CD4-positive, alpha-beta T cell (primary cell): Measurements from ENCODE around the gene ARHGAP27. TPM values are rescaled to one million over a fixed set of nuclear protein-coding genes. Genes with fewer than 3 reads are reported as not detected.

Experiments used
- ATAC-seq: fragments of 200-7000 bp; cut with Tn5 transposase; one replicate; pipeline ENCODE4 v1.10.0; 2022; ENCODE audit warnings: mild to moderate bottlenecking; ENCODE audit not compliant: poor library complexity
- CTCF ChIA-PET: fragments of 350-600 bp; sonication (Branson Sonifier 250); formaldehyde crosslinking; loops from one replicate; lab custom pipeline; 2021; ENCODE audit warnings: antibody characterized with exemption, inconsistent platforms; lab: Charles Lee
- POLR2A ChIA-PET: fragments of 350-600 bp; sonication (Branson Sonifier 250); formaldehyde crosslinking; loops from one replicate; lab custom pipeline; 2021; ENCODE audit warnings: antibody characterized with exemption, inconsistent platforms; lab: Charles Lee
- DNase-seq, 14 experiments: peaks; one replicate each; pipeline ENCODE4 v3.0.0-alpha.2; 2013 to 2020; ENCODE audit warnings: mixed read lengths in 2 of 14
- H3K27ac ChIP-seq, 2 donors: one replicate each; pipeline versions ENCODE4 v1.5.1 to v1.7.0; 2013; ENCODE audit warnings: low read length in 2 of 2, low read depth in 1 of 2, mild to moderate bottlenecking in 1 of 2
- H3K27me3 ChIP-seq, 2 experiments: 1 replicate in 1 of 2; 2 replicates in 1 of 2; pipeline versions ENCODE4 v1.6.1 to v1.7.0; 2013; ENCODE audit warnings: low read length in 2 of 2, control low read depth in 1 of 2, mild to moderate bottlenecking in 1 of 2, moderate library complexity in 1 of 2; ENCODE audit not compliant: insufficient read depth in 2 of 2, control insufficient read depth in 1 of 2
- H3K36me3 ChIP-seq: one replicate; pipeline ENCODE4 v1.6.1; 2013; ENCODE audit warnings: low read length, control low read depth; ENCODE audit not compliant: insufficient read depth
- H3K4me1 ChIP-seq: one replicate; pipeline ENCODE4 v1.6.1; 2013; ENCODE audit warnings: low read length, control low read depth; ENCODE audit not compliant: insufficient read depth
- H3K4me3 ChIP-seq: one replicate; pipeline ENCODE4 v1.5.1; 2013; ENCODE audit warnings: mild to moderate bottlenecking, low read length, moderate library complexity
- H3K9me3 ChIP-seq, 2 experiments: 1 replicate in 1 of 2; 2 replicates in 1 of 2; pipeline versions ENCODE4 v1.6.1 to v1.7.0; 2013; ENCODE audit warnings: low read length in 2 of 2, mild to moderate bottlenecking in 2 of 2, control low read depth in 1 of 2, moderate library complexity in 1 of 2; ENCODE audit not compliant: control insufficient read depth in 1 of 2, insufficient read depth in 1 of 2
- H3K27ac Mint-ChIP-seq: one replicate; pipeline ENCODE4 v1.8.0; 2020; ENCODE audit warnings: mixed read lengths
- H3K27me3 Mint-ChIP-seq: one replicate; pipeline ENCODE4 v1.8.0; 2021; ENCODE audit warnings: mixed read lengths
- H3K36me3 Mint-ChIP-seq: one replicate; pipeline ENCODE4 v1.8.0; 2021; ENCODE audit warnings: low read depth, mixed read lengths
- H3K4me1 Mint-ChIP-seq: one replicate; pipeline ENCODE4 v1.8.0; 2021; ENCODE audit warnings: low read depth, mixed read lengths
- H3K4me3 Mint-ChIP-seq: one replicate; pipeline ENCODE4 v1.8.0; 2020; ENCODE audit warnings: mild to moderate bottlenecking, mixed read lengths
- H3K9me3 Mint-ChIP-seq: one replicate; pipeline ENCODE4 v1.8.0; 2020; ENCODE audit warnings: mixed read lengths
- CTCF ChIP-seq: fragments of 200-600 bp; IDR thresholded peaks from one replicate; pipeline ENCODE4 v1.8.0; 2022; ENCODE audit warnings: antibody characterized with exemption, mild to moderate bottlenecking
- intact Hi-C, 2 experiments: fragments of 100-400 bp; cut with DNase I in 1 of 2; cut with micrococcal nuclease in 1 of 2; formaldehyde crosslinking; loops; one replicate each; pipeline versions ENCODE4 v1.15.1 to v1.9.0; 2023 to 2025; cut with DNase I, micrococcal nuclease
- total RNA-seq, 174 experiments: library from RNA in 2 of 174; stranded (reverse) in 2 of 174; gene quantifications; one replicate each; pipeline ENCODE4 v1.2.3 and lab custom pipeline; 2021 to 2026

The ARHGAP27 gene
- total RNA-seq, 2 experiments from 2014 or later = 33.3 to 35.2 TPM

- TF ChIP-seq CTCF = no peak
- ChIA-PET CTCF (interaction anchor here (0.6 kb wide), 1 partner anchor 1775 kb away, joined by 3 read pairs; no protein-coding TSS in a partner anchor), POLR2A (no interaction called here)
- no peak for ATAC-seq
- DNase-seq = no peak
- Histone ChIP-seq H3K4me1 (peaks cover 12% of the 10 kb centered on the region), H3K36me3 (no peaks in the 10 kb centered on the region), H3K9me3 (no peaks in the 10 kb centered on the region), H3K4me3 (no peak overlapping the region), H3K27ac (no peak overlapping the region), H3K27me3 (peaks cover 4 to 8% of the 10 kb centered on the region in 2 experiments)
- intact Hi-C loops = no loop called here
- H3K27me3 Mint-ChIP-seq = peaks cover 33% of the 10 kb centered on the region
- no peak overlapping the region for H3K27ac Mint-ChIP-seq
- no peaks in the 10 kb centered on the region for H3K9me3 Mint-ChIP-seq
- peaks cover 13% of the 10 kb centered on the region for H3K4me1 Mint-ChIP-seq
- H3K36me3 Mint-ChIP-seq = no peaks in the 10 kb centered on the region
- no peak overlapping the region for H3K4me3 Mint-ChIP-seq
These were observed 63.2 kb downstream of the ARHGAP27 start for GRCh38 chr17:45369421-45369820.

GRCh38 chr17:45368651-45369050 is 64.0 kb downstream of the ARHGAP27 start:
- peaks cover 13% of the 10 kb centered on the region for H3K4me1 Mint-ChIP-seq
- ChIA-PET CTCF (interaction anchor here (1.2 kb wide), 1 partner anchor 121 kb away, joined by 3 read pairs; no protein-coding TSS in a partner anchor), POLR2A (no interaction called here)
- no peaks in the 10 kb centered on the region for H3K36me3 Mint-ChIP-seq
- Histone ChIP-seq H3K27ac (no peak overlapping the region), H3K27me3 (peaks cover 4 to 8% of the 10 kb centered on the region in 2 experiments), H3K4me3 (no peak overlapping the region), H3K9me3 (no peaks in the 10 kb centered on the region), H3K4me1 (peaks cover 12% of the 10 kb centered on the region), H3K36me3 (no peaks in the 10 kb centered on the region)
- H3K4me3 Mint-ChIP-seq = no peak overlapping the region
- no peak overlapping the region for H3K27ac Mint-ChIP-seq
- intact Hi-C loops = no loop called here
- no peak for ATAC-seq
- H3K27me3 Mint-ChIP-seq = peaks cover 27% of the 10 kb centered on the region
- no peak for TF ChIP-seq CTCF
- DNase-seq = no peak
- H3K9me3 Mint-ChIP-seq = no peaks in the 10 kb centered on the region

GRCh38 chr17:45367216-45367615 is 65.5 kb downstream of the ARHGAP27 start:
- Histone ChIP-seq H3K36me3 (no peaks in the 10 kb centered on the region), H3K9me3 (no peaks in the 10 kb centered on the region), H3K4me1 (peaks cover 12% of the 10 kb centered on the region), H3K27ac (no peak overlapping the region), H3K27me3 (peaks cover 4 to 14% of the 10 kb centered on the region in 2 experiments), H3K4me3 (no peak overlapping the region)
- no peak for TF ChIP-seq CTCF
- intact Hi-C loops = no loop called here
- POLR2A ChIA-PET = no interaction called here
- ATAC-seq (no peak), DNase-seq (peak in 1 of 14 experiments; percentile 14)
- no peak overlapping the region for H3K27ac Mint-ChIP-seq
- CTCF ChIA-PET = interaction anchor here (1.2 kb wide), 1 partner anchor 90 kb away, joined by 3 read pairs; no protein-coding TSS in a partner anchor
- H3K4me3 Mint-ChIP-seq = no peak overlapping the region
- peaks cover 11% of the 10 kb centered on the region for H3K4me1 Mint-ChIP-seq
- no peaks in the 10 kb centered on the region for H3K9me3 Mint-ChIP-seq
- H3K27me3 Mint-ChIP-seq = peaks cover 36% of the 10 kb centered on the region
- no peaks in the 10 kb centered on the region for H3K36me3 Mint-ChIP-seq
